Activated T-cell treated with anti-CD3 and anti-CD28 coated beads, Interleukin-2, amount 50 U/mL, for 72 hours (primary cell): ENCODE data around the gene DPP3. TPM values are rescaled to one million over a fixed set of nuclear protein-coding genes. Genes with fewer than 3 reads are reported as not detected.

Experiments
- ATAC-seq, 2 donors: fragments of 150-1000 bp; cut with Tn5 transposase; replicated peaks in 1 of 2; 2 replicates each; pipeline ENCODE4 v1.10.0; 2021; ENCODE audit warnings: moderate library complexity in 2 of 2, mild to moderate bottlenecking in 1 of 2
- DNase-seq, 2 donors: peaks; one replicate each; pipeline ENCODE4 v3.0.0; 2021 to 2022; ENCODE audit warnings: mixed read lengths in 1 of 2
- H3K27ac Mint-ChIP-seq: one replicate; pipeline ENCODE4 v1.8.0; 2022; ENCODE audit warnings: mild to moderate bottlenecking, moderate library complexity, mixed read lengths
- H3K27me3 Mint-ChIP-seq: one replicate; pipeline ENCODE4 v1.8.0; 2022; ENCODE audit warnings: low read depth, mixed read lengths
- H3K36me3 Mint-ChIP-seq, 2 donors: one replicate each; pipeline ENCODE4 v1.8.0; 2022; ENCODE audit warnings: mixed read lengths in 2 of 2, mild to moderate bottlenecking in 1 of 2; ENCODE audit not compliant: insufficient read depth in 2 of 2
- H3K4me1 Mint-ChIP-seq: one replicate; pipeline ENCODE4 v1.8.0; 2022; ENCODE audit warnings: low read depth, mixed read lengths
- H3K4me3 Mint-ChIP-seq, 2 donors: one replicate each; pipeline ENCODE4 v1.8.0; 2022; ENCODE audit warnings: mild to moderate bottlenecking in 2 of 2, mixed read lengths in 2 of 2, moderate library complexity in 2 of 2
- H3K9me3 Mint-ChIP-seq, 2 donors: one replicate each; pipeline ENCODE4 v1.8.0; 2022; ENCODE audit warnings: mixed read lengths in 2 of 2
- total RNA-seq, 2 donors: library from RNA; stranded (reverse); gene quantifications; one replicate each; pipeline ENCODE4 v1.2.3, GENCODE V29; 2022

Gene DPP3
- total RNA-seq, 2 donors from 2014 or later: 48.3 to 56.9 TPM

DNA sequence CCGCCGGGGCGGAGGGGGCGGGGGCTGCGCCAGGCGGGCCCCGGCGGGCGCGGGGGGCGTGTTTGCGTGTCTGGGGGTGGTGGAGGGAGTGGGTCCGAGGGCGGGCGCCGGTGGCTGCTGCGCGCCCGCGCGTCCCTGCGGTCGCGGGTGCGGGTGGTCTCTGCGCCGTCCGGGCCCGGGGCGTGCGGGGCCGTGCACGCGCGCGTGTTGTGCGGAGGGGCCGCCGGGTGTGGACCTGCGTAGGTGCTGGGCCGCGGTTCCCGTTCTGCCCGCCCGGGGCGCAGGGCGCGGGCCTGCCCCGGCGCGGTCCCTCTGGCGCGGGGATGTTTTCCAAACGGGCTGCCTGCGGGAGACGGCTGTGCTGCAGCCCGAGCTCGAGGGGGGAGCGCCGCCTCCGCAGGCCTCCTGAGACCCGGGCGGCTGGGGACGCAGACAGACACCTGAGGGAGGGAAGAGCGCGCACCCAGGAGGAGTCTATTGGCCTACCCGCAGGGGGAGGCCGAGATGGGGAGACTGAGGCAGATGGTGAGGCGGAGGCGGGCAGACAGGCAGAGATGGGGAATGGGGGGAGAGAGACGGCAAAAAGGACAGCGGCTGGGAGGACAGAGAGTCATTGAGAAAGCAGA lies 13.1 kb upstream of the DPP3 start:
- H3K4me1 Mint-ChIP-seq: peaks cover 43% of the 10 kb centered on the region
- peak in 1 of 2 donors; percentile 59 for DNase-seq
- peak; percentile 60 to 64 for ATAC-seq
- H3K4me3 Mint-ChIP-seq: peak overlapping the region; percentile 94 to 96
- no peaks in the 10 kb centered on the region for H3K36me3 Mint-ChIP-seq
- no peaks in the 10 kb centered on the region for H3K9me3 Mint-ChIP-seq
- no peaks in the 10 kb centered on the region for H3K27me3 Mint-ChIP-seq
- H3K27ac Mint-ChIP-seq: peak overlapping the region; percentile 80

DNA sequence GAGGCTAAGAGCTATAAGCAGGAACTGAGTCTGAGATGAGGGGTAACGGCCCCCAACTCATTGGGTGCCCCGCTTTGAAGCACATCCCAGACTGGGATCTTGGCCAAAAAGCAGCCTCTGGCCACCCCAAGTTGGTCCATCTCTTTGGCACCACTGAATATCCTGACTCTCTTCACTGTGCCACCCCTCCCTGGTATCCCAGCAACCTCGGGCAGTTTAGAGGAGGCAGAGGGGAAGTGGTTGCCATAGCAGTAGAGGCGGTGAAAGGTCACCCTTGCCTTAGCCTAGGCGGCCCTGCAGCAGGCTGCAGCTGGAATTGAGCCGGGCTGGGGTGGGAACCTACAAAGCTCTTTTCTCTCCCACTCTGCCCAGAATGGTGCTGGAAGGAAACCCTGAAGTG lies 12.5 kb upstream of the DPP3 start:
- H3K27ac Mint-ChIP-seq: peak overlapping the region; percentile 80

DNA sequence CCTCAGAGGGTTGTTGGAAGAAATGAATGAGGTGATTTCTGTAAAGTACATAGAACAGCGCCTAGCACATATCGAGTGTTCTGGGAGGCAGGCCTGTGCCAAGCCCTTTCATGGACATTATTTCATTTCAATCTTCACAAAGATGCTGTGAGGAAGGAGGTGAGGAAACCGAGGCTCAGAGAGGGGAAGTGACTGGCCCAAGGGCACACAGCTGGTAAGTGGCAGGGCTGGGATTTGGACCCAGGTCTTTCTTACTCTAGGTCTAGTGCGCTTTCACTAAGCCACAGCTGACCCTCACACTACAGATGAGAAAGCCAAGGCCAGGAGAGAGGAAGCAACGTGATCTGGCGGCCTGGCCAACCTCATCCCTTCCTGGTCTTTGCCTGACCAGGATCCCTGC lies 11.5 kb upstream of the DPP3 start:
- H3K9me3 Mint-ChIP-seq: no peaks in the 10 kb centered on the region
- H3K4me3 Mint-ChIP-seq: peak overlapping the region in 1 of 2 donors; percentile 39
- no peaks in the 10 kb centered on the region for H3K36me3 Mint-ChIP-seq
- no peak overlapping the region for H3K27ac Mint-ChIP-seq
- peaks cover 29% of the 10 kb centered on the region for H3K4me1 Mint-ChIP-seq
- DNase-seq (no peak), ATAC-seq (no peak)
- H3K27me3 Mint-ChIP-seq: no peaks in the 10 kb centered on the region

More for the DNA sequence above, 12.5 kb upstream of the DPP3 start:
- ATAC-seq (no peak), DNase-seq (no peak)
- no peaks in the 10 kb centered on the region for H3K36me3 Mint-ChIP-seq
- H3K4me3 Mint-ChIP-seq: peak overlapping the region; percentile 94 to 96
- no peaks in the 10 kb centered on the region for H3K9me3 Mint-ChIP-seq
- peaks cover 37% of the 10 kb centered on the region for H3K4me1 Mint-ChIP-seq
- H3K27me3 Mint-ChIP-seq: no peaks in the 10 kb centered on the region

DNA sequence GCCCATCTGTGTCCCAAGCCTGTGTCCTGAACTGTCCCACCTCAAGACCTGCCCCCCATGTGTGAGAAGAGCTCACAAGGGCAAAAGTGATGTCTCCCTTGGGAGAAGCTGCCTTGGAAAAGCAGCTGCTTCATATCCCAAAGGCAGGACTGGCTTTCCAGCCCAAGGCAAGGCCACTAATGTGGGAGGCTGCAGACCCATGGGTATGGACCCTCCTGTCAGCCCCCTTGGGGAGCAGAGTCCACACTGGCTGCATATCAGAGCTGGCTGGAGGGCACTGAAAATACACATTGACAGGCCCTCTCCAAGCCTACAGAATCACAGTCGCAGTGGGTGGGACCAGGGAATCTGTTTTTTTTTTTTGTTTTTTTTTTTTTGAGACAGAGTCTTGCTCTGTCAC lies 10.8 kb upstream of the DPP3 start:
- DNase-seq: no peak
- H3K27ac Mint-ChIP-seq: no peak overlapping the region

DNA sequence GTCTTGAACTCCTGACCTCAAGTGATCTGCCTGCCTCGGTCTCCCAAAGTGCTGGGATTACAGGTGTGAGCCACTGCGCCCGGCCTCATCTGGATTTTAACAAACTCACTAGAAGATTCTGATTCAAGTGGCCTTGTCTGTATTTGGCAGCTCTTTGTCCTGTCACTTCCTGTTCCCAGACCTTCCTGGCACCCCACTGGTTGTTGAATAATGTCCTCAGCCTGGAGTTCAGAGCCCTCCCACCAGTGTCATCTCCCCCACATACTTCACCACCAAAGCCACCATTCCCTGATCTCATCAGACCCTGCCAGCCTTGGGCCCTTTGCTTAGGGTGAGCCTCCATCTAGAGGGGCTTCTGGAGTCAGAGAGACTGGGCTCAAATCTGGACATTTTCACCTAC lies 10.2 kb upstream of the DPP3 start:
- ATAC-seq (no peak), DNase-seq (no peak)
- no peaks in the 10 kb centered on the region for H3K27me3 Mint-ChIP-seq
- peaks cover 29% of the 10 kb centered on the region for H3K4me1 Mint-ChIP-seq
- H3K27ac Mint-ChIP-seq: no peak overlapping the region
- H3K4me3 Mint-ChIP-seq: no peak overlapping the region
- H3K9me3 Mint-ChIP-seq: no peaks in the 10 kb centered on the region
- H3K36me3 Mint-ChIP-seq: no peaks in the 10 kb centered on the region

More for the DNA sequence above, 10.8 kb upstream of the DPP3 start:
- no peak for ATAC-seq
- Mint-ChIP-seq H3K4me3 (no peak overlapping the region), H3K4me1 (peaks cover 29% of the 10 kb centered on the region), H3K27me3 (no peaks in the 10 kb centered on the region), H3K9me3 (no peaks in the 10 kb centered on the region), H3K36me3 (no peaks in the 10 kb centered on the region)

DNA sequence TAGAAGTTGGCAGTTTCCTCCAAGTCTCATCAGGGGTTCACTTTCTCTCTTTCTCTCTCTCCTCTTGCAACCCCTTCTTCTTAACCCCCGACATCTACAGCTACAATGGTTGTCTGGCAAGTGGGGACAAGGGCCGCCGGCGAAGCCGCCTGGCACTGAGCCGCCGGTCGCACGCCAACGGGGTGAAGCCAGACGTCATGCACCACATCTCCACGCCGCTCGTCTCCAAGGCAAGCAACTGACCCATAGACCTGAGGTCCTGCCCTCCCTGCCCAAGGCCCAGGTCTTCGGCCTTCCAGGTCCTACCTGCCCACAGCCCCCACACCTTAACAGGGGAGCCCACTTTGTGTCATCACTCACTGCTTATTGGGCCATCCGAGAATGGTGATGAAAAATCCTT lies 9.1 kb upstream of the DPP3 start:
- peaks cover 19% of the 10 kb centered on the region for H3K4me1 Mint-ChIP-seq
- H3K4me3 Mint-ChIP-seq: no peak overlapping the region
- H3K9me3 Mint-ChIP-seq: no peaks in the 10 kb centered on the region
- H3K27me3 Mint-ChIP-seq: no peaks in the 10 kb centered on the region
- no peaks in the 10 kb centered on the region for H3K36me3 Mint-ChIP-seq
- DNase-seq (no peak), ATAC-seq (no peak)
- H3K27ac Mint-ChIP-seq: no peak overlapping the region

DNA sequence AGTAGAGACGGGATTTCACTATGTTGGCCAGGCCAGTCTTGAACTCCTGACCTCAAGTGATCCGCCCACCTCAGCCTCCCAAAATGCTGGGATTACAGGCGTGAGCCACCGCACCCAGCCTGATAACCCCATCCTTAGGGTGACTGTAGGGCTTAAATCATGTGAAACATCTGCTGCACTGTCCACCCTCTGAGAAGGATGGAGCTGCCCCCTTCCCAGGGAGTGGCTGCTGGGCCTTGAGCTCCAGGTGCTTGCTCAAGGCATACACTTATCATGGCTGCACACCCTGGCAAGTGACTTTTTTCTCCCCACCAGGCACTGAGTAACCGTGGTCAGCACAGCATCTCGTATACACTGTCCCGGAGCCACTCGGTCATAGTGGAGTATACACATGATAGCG lies 8.2 kb upstream of the DPP3 start:
- H3K27ac Mint-ChIP-seq: no peak overlapping the region
- H3K9me3 Mint-ChIP-seq: no peaks in the 10 kb centered on the region
- ATAC-seq (no peak), DNase-seq (no peak)
- H3K4me3 Mint-ChIP-seq: no peak overlapping the region
- peaks cover 14% of the 10 kb centered on the region for H3K4me1 Mint-ChIP-seq
- H3K36me3 Mint-ChIP-seq: no peaks in the 10 kb centered on the region
- no peaks in the 10 kb centered on the region for H3K27me3 Mint-ChIP-seq

DNA sequence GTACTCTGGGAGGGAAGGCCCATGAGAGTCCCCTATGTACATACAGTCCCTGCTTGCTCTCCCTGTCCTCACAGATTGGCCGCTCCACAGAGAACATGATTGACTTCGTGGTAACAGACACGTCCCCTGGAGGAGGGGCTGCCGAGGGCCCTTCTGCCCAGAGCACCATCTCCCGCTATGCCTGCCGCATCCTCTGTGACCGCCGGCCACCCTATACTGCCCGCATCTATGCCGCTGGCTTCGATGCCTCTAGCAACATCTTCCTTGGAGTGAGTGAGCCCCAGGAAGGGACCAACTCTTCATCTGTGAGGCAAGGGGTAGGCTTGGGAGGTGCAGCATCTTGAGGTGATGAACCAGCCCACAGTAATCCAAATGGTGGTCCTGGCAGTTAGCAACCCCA lies 7.1 kb upstream of the DPP3 start:
- Mint-ChIP-seq H3K4me1 (peaks cover 8% of the 10 kb centered on the region), H3K27ac (no peak overlapping the region), H3K36me3 (no peaks in the 10 kb centered on the region), H3K27me3 (no peaks in the 10 kb centered on the region), H3K9me3 (no peaks in the 10 kb centered on the region), H3K4me3 (no peak overlapping the region)
- no peak for DNase-seq
- no peak for ATAC-seq

DNA sequence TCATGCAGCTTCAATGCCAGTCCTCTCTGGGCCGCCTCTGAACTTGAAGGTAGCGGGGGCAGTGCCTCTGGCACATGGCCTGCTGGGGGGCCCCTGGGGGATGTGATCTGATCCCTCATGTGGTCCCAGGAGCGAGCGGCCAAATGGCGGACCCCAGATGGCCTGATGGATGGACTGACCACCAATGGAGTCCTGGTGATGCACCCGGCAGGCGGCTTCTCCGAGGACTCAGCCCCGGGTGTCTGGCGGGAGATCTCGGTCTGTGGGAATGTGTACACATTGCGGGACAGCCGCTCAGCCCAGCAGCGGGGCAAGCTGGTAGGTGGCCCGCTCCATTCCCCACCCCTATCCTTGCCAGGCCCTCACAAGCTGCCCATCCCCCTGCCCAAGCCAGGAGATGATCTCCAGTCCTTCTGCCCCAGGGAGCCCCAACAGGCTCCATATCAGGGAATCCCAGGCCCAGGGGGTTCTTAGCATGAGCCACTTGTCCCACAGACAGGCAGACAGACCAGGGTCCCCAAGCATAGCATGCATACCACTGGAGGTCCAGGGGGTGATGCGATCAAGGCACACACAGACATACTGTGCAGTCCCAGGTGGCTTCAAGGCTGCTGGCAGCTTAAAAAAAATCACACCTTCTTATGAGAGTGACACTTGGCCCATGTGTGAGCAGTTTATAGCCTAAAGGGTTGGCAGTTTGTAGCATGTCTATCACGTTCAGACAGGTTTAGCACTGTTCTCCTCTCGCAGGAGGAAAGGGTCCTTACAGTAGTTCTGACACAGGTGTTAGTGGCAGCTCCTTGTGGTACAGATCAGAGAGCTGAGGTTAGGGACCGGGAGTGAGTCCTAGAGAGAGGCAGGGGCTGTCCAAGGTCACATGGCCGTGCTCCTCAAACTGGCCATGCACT lies 6.4 kb upstream of the DPP3 start:
- no peak overlapping the region for H3K4me3 Mint-ChIP-seq
- no peak overlapping the region for H3K27ac Mint-ChIP-seq
- no peaks in the 10 kb centered on the region for H3K36me3 Mint-ChIP-seq
- DNase-seq: no peak
- no peaks in the 10 kb centered on the region for H3K27me3 Mint-ChIP-seq
- no peaks in the 10 kb centered on the region for H3K9me3 Mint-ChIP-seq
- peaks cover 10% of the 10 kb centered on the region for H3K4me1 Mint-ChIP-seq
- no peak for ATAC-seq

DNA sequence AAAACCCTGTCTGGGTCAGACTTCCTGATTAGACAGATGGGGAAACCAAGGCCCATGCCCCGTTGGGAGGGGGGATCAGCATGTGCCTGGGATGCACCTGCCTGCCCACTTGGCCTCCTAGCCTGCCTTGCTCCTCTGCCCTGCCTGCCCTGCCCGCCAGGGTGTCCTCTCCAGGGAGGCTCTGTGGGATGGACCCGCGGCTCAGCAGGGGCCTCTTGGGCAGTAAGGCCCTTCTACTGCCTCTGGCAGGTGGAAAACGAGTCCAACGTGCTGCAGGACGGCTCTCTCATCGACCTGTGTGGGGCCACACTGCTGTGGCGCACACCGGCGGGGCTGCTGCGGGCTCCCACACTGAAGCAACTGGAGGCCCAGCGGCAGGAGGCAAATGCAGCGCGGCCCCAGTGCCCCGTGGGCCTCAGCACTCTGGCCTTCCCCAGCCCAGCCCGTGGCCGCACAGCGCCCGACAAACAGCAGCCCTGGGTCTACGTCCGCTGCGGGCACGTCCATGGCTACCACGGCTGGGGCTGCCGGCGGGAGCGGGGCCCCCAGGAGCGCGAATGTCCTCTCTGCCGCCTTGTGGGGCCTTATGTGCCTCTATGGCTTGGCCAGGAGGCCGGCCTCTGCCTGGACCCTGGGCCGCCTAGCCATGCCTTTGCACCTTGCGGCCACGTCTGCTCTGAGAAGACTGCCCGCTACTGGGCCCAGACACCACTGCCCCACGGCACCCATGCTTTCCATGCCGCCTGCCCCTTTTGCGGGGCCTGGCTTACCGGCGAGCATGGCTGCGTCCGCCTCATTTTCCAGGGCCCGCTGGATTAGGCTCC lies 4.7 kb upstream of the DPP3 start:
- Mint-ChIP-seq H3K4me1 (peaks cover 16% of the 10 kb centered on the region), H3K4me3 (no peak overlapping the region), H3K27ac (no peak overlapping the region), H3K27me3 (no peaks in the 10 kb centered on the region), H3K36me3 (no peaks in the 10 kb centered on the region), H3K9me3 (no peaks in the 10 kb centered on the region)
- no peak for DNase-seq
- no peak for ATAC-seq

DNA sequence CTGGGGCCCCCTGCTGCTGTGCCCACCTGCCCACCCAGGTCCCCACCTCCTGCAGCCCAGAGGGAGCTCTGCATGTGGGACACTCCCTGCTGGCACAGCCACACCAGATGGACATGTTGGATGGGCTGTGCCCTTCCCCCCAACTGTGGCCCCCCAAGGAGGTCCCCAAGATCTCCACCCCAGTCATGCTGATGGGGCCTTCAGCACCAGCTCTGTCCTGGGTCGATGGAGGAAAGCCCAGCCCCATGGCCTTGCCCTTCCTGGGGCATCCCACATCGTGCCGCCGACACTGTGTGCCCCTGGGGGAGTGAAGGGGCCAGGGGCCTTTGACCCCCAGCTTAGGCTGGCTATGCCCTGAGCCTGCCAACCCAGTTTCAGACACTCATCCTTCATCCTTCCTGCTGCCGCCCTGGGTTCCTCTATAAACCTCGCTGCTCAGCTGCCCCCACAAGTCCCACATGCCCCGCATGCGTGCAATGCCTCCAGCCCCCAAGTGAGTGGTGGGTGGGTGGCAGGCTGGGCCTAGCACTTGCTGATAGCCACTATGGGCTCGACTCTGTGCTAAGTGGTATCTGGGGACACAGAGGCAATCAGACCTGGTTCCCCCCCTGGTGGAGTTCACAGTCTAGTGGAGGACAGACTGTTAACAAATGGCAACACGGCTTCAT lies 3.9 kb upstream of the DPP3 start:
- DNase-seq (no peak), ATAC-seq (no peak)
- Mint-ChIP-seq H3K27ac (no peak overlapping the region), H3K27me3 (no peaks in the 10 kb centered on the region), H3K4me1 (peaks cover 20% of the 10 kb centered on the region), H3K36me3 (no peaks in the 10 kb centered on the region), H3K4me3 (no peak overlapping the region), H3K9me3 (no peaks in the 10 kb centered on the region)

DNA sequence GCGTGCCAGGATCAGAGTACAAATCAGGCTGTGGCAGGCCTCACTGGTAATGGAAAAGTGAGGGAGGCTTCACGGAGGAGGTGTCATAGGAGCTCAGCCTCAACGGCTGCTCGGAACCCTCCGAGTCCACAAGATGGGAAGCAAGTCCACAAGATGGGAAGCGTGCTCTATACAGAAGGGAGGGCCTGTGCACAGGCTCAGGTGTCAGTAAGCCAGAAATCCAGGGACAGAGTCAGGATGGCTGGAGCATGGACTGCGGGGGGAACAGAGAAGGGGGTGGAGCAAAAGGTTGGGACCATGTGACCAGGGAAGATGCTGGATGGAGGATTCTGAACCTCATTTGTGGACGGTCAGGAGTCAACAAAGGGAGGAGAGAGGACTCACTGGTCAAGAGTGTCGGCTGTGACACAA lies 3.4 kb upstream of the DPP3 start:
- Mint-ChIP-seq H3K27ac (no peak overlapping the region), H3K4me1 (peaks cover 20% of the 10 kb centered on the region), H3K4me3 (no peak overlapping the region), H3K9me3 (no peaks in the 10 kb centered on the region), H3K27me3 (no peaks in the 10 kb centered on the region), H3K36me3 (no peaks in the 10 kb centered on the region)
- DNase-seq (no peak), ATAC-seq (no peak)
